ENCODE measurements around the gene CFAP46.

- TF ChIP-seq POLR2AphosphoS5 (IDR thresholded peaks at IDR 0.05; ENCODE audit: low read depth, low read length) (no peak), REST (IDR thresholded peaks at IDR 0.05; ENCODE audit: insufficient read depth in 1 of 2, low read depth in 2 of 2, low read length in 1 of 2) (no peak), CTCF (IDR thresholded peaks at IDR 0.05) (no peak), SIN3A (IDR thresholded peaks at IDR 0.05; ENCODE audit: borderline replicate concordance, insufficient read depth, low read depth, low read length) (no peak)
These were observed 122.3 kb downstream of the CFAP46 start for GRCh38 chr10:132820056-132820455.

All from Panc1 (cell line).